ENCODE data around the gene EPB41L2.

EPB41L2 gene

GRCh38 chr6:131070061-131070460 is 7.0 kb upstream of the EPB41L2 start:
- Mint-ChIP-seq H3K27ac (no peak overlapping the region), H3K9me3 (ENCODE audit: low read depth) (no peaks in the 10 kb centered on the region), H3K27me3 (no peaks in the 10 kb centered on the region), H3K4me1 (ENCODE audit: low read depth) (peaks cover 2% of the 10 kb centered on the region), H3K36me3 (no peaks in the 10 kb centered on the region), H3K4me3 (no peak overlapping the region)

GRCh38 chr6:131068165-131068564 is 5.1 kb upstream of the EPB41L2 start:
- peaks cover 8% of the 10 kb centered on the region for H3K4me1 Mint-ChIP-seq (ENCODE audit: low read depth)
- no peaks in the 10 kb centered on the region for H3K27me3 Mint-ChIP-seq
- no peak overlapping the region for H3K27ac Mint-ChIP-seq
- no peak overlapping the region for H3K4me3 Mint-ChIP-seq
- H3K36me3 Mint-ChIP-seq, result no peaks in the 10 kb centered on the region
- no peaks in the 10 kb centered on the region for H3K9me3 Mint-ChIP-seq (ENCODE audit: low read depth)

GRCh38 chr6:131067521-131067920 is 4.5 kb upstream of the EPB41L2 start:
- Mint-ChIP-seq H3K9me3 (ENCODE audit: low read depth) (no peaks in the 10 kb centered on the region), H3K27ac (no peak overlapping the region), H3K4me3 (no peak overlapping the region), H3K36me3 (no peaks in the 10 kb centered on the region), H3K27me3 (no peaks in the 10 kb centered on the region), H3K4me1 (ENCODE audit: low read depth) (peaks cover 8% of the 10 kb centered on the region)

GRCh38 chr6:131065824-131066171 is 2.8 kb upstream of the EPB41L2 start:
- Mint-ChIP-seq H3K27ac (no peak overlapping the region), H3K4me1 (ENCODE audit: low read depth) (peaks cover 22% of the 10 kb centered on the region), H3K36me3 (no peaks in the 10 kb centered on the region), H3K9me3 (ENCODE audit: low read depth) (no peaks in the 10 kb centered on the region), H3K27me3 (no peaks in the 10 kb centered on the region), H3K4me3 (no peak overlapping the region)

- Mint-ChIP-seq H3K27ac (no peak overlapping the region), H3K27me3 (no peaks in the 10 kb centered on the region), H3K4me3 (no peak overlapping the region), H3K36me3 (no peaks in the 10 kb centered on the region), H3K4me1 (ENCODE audit: low read depth) (peaks cover 25% of the 10 kb centered on the region), H3K9me3 (ENCODE audit: low read depth) (no peaks in the 10 kb centered on the region)
Observed at GRCh38 chr6:131065112-131065823, 2.2 kb upstream of the EPB41L2 start.

GRCh38 chr6:131063764-131064272 is 773 bp upstream of the EPB41L2 start:
- Mint-ChIP-seq H3K36me3 (no peaks in the 10 kb centered on the region), H3K27ac (peak overlapping the region; percentile 41), H3K27me3 (no peaks in the 10 kb centered on the region), H3K4me1 (ENCODE audit: low read depth) (peaks cover 25% of the 10 kb centered on the region), H3K9me3 (ENCODE audit: low read depth) (no peaks in the 10 kb centered on the region), H3K4me3 (peak overlapping the region; percentile 82)

GRCh38 chr6:131062241-131063027 is 611 bp downstream of the EPB41L2 start:
- Mint-ChIP-seq H3K36me3 (no peaks in the 10 kb centered on the region), H3K27me3 (no peaks in the 10 kb centered on the region), H3K4me3 (peak overlapping the region; percentile 82), H3K4me1 (ENCODE audit: low read depth) (peaks cover 25% of the 10 kb centered on the region), H3K27ac (no peak overlapping the region), H3K9me3 (ENCODE audit: low read depth) (no peaks in the 10 kb centered on the region)

- H3K27me3 Mint-ChIP-seq, result no peaks in the 10 kb centered on the region
- peak overlapping the region; percentile 69 for H3K27ac Mint-ChIP-seq
- peaks cover 25% of the 10 kb centered on the region for H3K4me1 Mint-ChIP-seq (ENCODE audit: low read depth)
Observed at GRCh38 chr6:131061751-131062119, 1.3 kb downstream of the EPB41L2 start.

GRCh38 chr6:131061041-131061750 is 1.8 kb downstream of the EPB41L2 start:
- Mint-ChIP-seq H3K27ac (peak overlapping the region; percentile 69), H3K4me3 (peak overlapping the region; percentile 82), H3K27me3 (no peaks in the 10 kb centered on the region), H3K9me3 (ENCODE audit: low read depth) (peaks cover 6% of the 10 kb centered on the region), H3K36me3 (peaks cover 3% of the 10 kb centered on the region), H3K4me1 (ENCODE audit: low read depth) (peaks cover 25% of the 10 kb centered on the region)

More at GRCh38 chr6:131061751-131062119, 1.3 kb downstream of the EPB41L2 start:
- peak overlapping the region; percentile 82 for H3K4me3 Mint-ChIP-seq
- H3K36me3 Mint-ChIP-seq, result peaks cover 3% of the 10 kb centered on the region
- H3K9me3 Mint-ChIP-seq (ENCODE audit: low read depth), result peaks cover under 1% of the 10 kb centered on the region

GRCh38 chr6:131060311-131060710 is 2.7 kb downstream of the EPB41L2 start:
- Mint-ChIP-seq H3K27me3 (no peaks in the 10 kb centered on the region), H3K27ac (no peak overlapping the region)

GRCh38 chr6:131059486-131059885 is 3.6 kb downstream of the EPB41L2 start:
- peaks cover 25% of the 10 kb centered on the region for H3K4me1 Mint-ChIP-seq (ENCODE audit: low read depth)
- H3K27me3 Mint-ChIP-seq, result no peaks in the 10 kb centered on the region
- H3K36me3 Mint-ChIP-seq, result peaks cover 7% of the 10 kb centered on the region
- no peak overlapping the region for H3K27ac Mint-ChIP-seq
- no peak overlapping the region for H3K4me3 Mint-ChIP-seq
- H3K9me3 Mint-ChIP-seq (ENCODE audit: low read depth), result peaks cover 9% of the 10 kb centered on the region

More at GRCh38 chr6:131060311-131060710, 2.7 kb downstream of the EPB41L2 start:
- peaks cover 25% of the 10 kb centered on the region for H3K4me1 Mint-ChIP-seq (ENCODE audit: low read depth)
- H3K36me3 Mint-ChIP-seq, result peaks cover 6% of the 10 kb centered on the region
- peaks cover 6% of the 10 kb centered on the region for H3K9me3 Mint-ChIP-seq (ENCODE audit: low read depth)
- peak overlapping the region; percentile 5 for H3K4me3 Mint-ChIP-seq

- peaks cover 14% of the 10 kb centered on the region for H3K36me3 Mint-ChIP-seq
Observed at GRCh38 chr6:131058236-131058635, 4.8 kb downstream of the EPB41L2 start.

GRCh38 chr6:131054392-131055250 is 8.4 kb downstream of the EPB41L2 start:
- H3K4me3 Mint-ChIP-seq, result no peak overlapping the region
- H3K27me3 Mint-ChIP-seq, result no peaks in the 10 kb centered on the region
- H3K9me3 Mint-ChIP-seq (ENCODE audit: low read depth), result peaks cover 26% of the 10 kb centered on the region
- H3K4me1 Mint-ChIP-seq (ENCODE audit: low read depth), result no peaks in the 10 kb centered on the region
- H3K27ac Mint-ChIP-seq, result no peak overlapping the region
- peaks cover 29% of the 10 kb centered on the region for H3K36me3 Mint-ChIP-seq

More at GRCh38 chr6:131058236-131058635, 4.8 kb downstream of the EPB41L2 start:
- peaks cover 17% of the 10 kb centered on the region for H3K9me3 Mint-ChIP-seq (ENCODE audit: low read depth)
- H3K4me1 Mint-ChIP-seq (ENCODE audit: low read depth), result peaks cover 17% of the 10 kb centered on the region
- no peaks in the 10 kb centered on the region for H3K27me3 Mint-ChIP-seq
- no peak overlapping the region for H3K4me3 Mint-ChIP-seq
- H3K27ac Mint-ChIP-seq, result no peak overlapping the region

- no peaks in the 10 kb centered on the region for H3K27me3 Mint-ChIP-seq
- H3K9me3 Mint-ChIP-seq (ENCODE audit: low read depth), result peaks cover 26% of the 10 kb centered on the region
- no peaks in the 10 kb centered on the region for H3K4me1 Mint-ChIP-seq (ENCODE audit: low read depth)
- H3K36me3 Mint-ChIP-seq, result peaks cover 29% of the 10 kb centered on the region
- H3K27ac Mint-ChIP-seq, result no peak overlapping the region
- no peak overlapping the region for H3K4me3 Mint-ChIP-seq
Observed at GRCh38 chr6:131053546-131054240, 9.4 kb downstream of the EPB41L2 start.
